ENCODE results near the gene ARFGAP2. TPM values are rescaled to one million over a fixed set of nuclear protein-coding genes. Genes with fewer than 3 reads are reported as not detected.

The ARFGAP2 gene
- total RNA-seq, 4 donors from 2014 or later = 178 to 248 (median 201) TPM

- H3K4me3 ChIP-seq = no peak overlapping the region
- WGBS = 60% methylated on average over 5 of the region's 6 CpGs
- peaks cover 21% of the 10 kb centered on the region for H3K4me1 ChIP-seq
- DNase-seq (ENCODE audit: low spot score in 2 of 2) = no peak
- H3K27me3 ChIP-seq = no peaks in the 10 kb centered on the region
- H3K36me3 ChIP-seq = peaks cover 70% of the 10 kb centered on the region
- H3K27ac ChIP-seq = no peak overlapping the region
- no peak for TF ChIP-seq POLR2AphosphoS5 (IDR thresholded peaks at IDR 0.05)
- TF ChIP-seq EP300 (IDR thresholded peaks at IDR 0.05) = no peak
- no peak for TF ChIP-seq CTCF (IDR thresholded peaks at IDR 0.05)
- TF ChIP-seq POLR2A (IDR thresholded peaks at IDR 0.05) = no peak
- no peaks in the 10 kb centered on the region for H3K9me3 ChIP-seq
These were observed 3.8 kb downstream of the ARFGAP2 start for GRCh38 chr11:47172740-47173336.

DNA sequence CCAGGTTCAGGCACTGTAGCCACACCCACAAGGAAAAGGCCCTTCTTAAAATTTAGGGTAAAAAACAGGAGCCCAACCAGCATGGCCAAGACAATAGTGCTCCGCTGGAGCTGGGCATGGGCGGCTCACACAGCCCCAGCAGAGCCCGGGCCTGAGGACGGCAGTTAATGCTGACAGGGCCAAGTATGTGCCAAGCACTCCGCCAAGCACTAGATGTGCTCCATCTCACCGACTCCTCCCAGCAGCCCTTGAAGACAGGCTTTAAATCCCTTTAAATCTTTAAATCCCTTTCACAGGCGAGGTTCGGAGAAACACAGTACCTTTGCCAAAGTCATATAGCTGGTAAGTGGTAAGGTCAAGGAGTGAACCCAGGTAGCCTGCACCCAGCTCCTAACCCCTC is 4.8 kb downstream of the ARFGAP2 start:
- peaks cover 79% of the 10 kb centered on the region for H3K36me3 ChIP-seq
- no peak overlapping the region for H3K4me3 ChIP-seq
- TF ChIP-seq EP300 (IDR thresholded peaks at IDR 0.05) (no peak), CTCF (IDR thresholded peaks at IDR 0.05) (no peak), POLR2AphosphoS5 (IDR thresholded peaks at IDR 0.05) (no peak), POLR2A (IDR thresholded peaks at IDR 0.05) (no peak)
- no peaks in the 10 kb centered on the region for H3K9me3 ChIP-seq
- H3K4me1 ChIP-seq = peaks cover 16% of the 10 kb centered on the region
- no peak for DNase-seq (ENCODE audit: low spot score in 2 of 2)
- no peak overlapping the region for H3K27ac ChIP-seq
- 56% methylated on average over 8 of the region's 8 CpGs for WGBS
- no peaks in the 10 kb centered on the region for H3K27me3 ChIP-seq

DNA sequence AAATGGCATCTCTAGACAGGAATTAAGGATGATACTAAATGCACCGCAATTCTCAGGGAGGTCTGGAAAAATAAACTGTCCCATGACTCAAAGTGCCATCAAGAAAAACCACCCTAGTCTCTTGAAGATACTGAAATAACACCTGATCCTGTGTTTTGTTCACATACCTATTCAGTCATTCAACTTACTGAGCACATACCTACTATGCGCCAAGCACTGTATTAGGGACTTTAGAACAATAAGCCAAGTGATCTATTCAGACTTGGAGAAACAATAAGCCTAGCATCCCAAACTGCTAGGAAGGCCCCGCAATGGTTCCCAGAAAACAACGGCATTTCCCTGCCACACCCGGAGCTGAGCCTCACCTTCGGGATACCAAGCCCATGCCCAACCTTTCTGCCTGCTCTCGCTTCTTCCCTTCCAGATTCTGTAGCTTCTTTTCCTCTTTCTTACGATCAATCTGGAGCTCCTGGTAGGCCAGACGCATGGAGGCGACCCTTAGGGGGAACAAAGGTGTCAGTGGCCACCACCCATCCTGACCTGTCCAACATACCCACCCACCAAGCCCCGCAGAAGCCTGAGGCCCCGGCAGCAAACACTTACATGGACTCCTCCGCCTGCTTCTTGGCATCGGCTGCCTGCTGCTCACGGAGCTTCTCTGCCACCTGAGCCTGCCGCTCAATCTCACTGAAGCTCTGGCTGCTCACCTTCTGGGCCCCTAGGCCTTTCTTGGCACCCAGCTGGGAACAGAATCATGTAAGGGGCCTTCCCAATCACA is 5.4 kb downstream of the ARFGAP2 start:
- Histone ChIP-seq H3K9me3 (no peaks in the 10 kb centered on the region), H3K27me3 (no peaks in the 10 kb centered on the region), H3K4me1 (peaks cover 15% of the 10 kb centered on the region), H3K36me3 (peaks cover 86% of the 10 kb centered on the region), H3K4me3 (no peak overlapping the region), H3K27ac (no peak overlapping the region)
- no peak for TF ChIP-seq EP300 (IDR thresholded peaks at IDR 0.05)
- no peak for TF ChIP-seq CTCF (IDR thresholded peaks at IDR 0.05)
- TF ChIP-seq POLR2A (IDR thresholded peaks at IDR 0.05) = no peak
- no peak for TF ChIP-seq POLR2AphosphoS5 (IDR thresholded peaks at IDR 0.05)
- WGBS = 88% methylated on average over 16 of the region's 16 CpGs
- no peak for DNase-seq (ENCODE audit: low spot score in 2 of 2)

GRCh38 chr11:47166368-47166767 is 10.3 kb downstream of the ARFGAP2 start:
- WGBS = 94% methylated on average over 2 of the region's 5 CpGs
- no peaks in the 10 kb centered on the region for H3K27me3 ChIP-seq
- no peak for TF ChIP-seq POLR2A (IDR thresholded peaks at IDR 0.05)
- TF ChIP-seq EP300 (IDR thresholded peaks at IDR 0.05) = no peak
- TF ChIP-seq POLR2AphosphoS5 (IDR thresholded peaks at IDR 0.05) = no peak
- TF ChIP-seq CTCF (IDR thresholded peaks at IDR 0.05) = no peak
- no peak for DNase-seq (ENCODE audit: low spot score in 2 of 2)
- no peak overlapping the region for H3K4me3 ChIP-seq
- H3K27ac ChIP-seq = no peak overlapping the region
- H3K36me3 ChIP-seq = peaks cover 81% of the 10 kb centered on the region
- peaks cover 9% of the 10 kb centered on the region for H3K4me1 ChIP-seq
- H3K9me3 ChIP-seq = no peaks in the 10 kb centered on the region

GRCh38 chr11:47165253-47165840 is 11.3 kb downstream of the ARFGAP2 start:
- Histone ChIP-seq H3K4me3 (no peak overlapping the region), H3K27ac (no peak overlapping the region), H3K9me3 (no peaks in the 10 kb centered on the region), H3K27me3 (no peaks in the 10 kb centered on the region), H3K36me3 (peaks cover 71% of the 10 kb centered on the region), H3K4me1 (peaks cover 9% of the 10 kb centered on the region)
- TF ChIP-seq POLR2A (IDR thresholded peaks at IDR 0.05) = no peak
- no peak for TF ChIP-seq POLR2AphosphoS5 (IDR thresholded peaks at IDR 0.05)
- no peak for TF ChIP-seq CTCF (IDR thresholded peaks at IDR 0.05)
- 84% methylated on average over 16 of the region's 16 CpGs for WGBS
- no peak for DNase-seq (ENCODE audit: low spot score in 2 of 2)

Measured in suprapubic skin (tissue), 4 donors.